CD4-positive, alpha-beta T cell treated with Interleukin-6 at 100 ng/mL for 8 hours (primary cell): ENCODE data around the gene TRIM45.
"Not testable (repeated sequence)": the region's sequence is repeated elsewhere in the genome, so short reads cannot be mapped to it uniquely, and the experiment has no call there.

Experiments used
- DNase-seq: peaks from one replicate; pipeline ENCODE4 v3.0.0-alpha.2; 2020; ENCODE audit warnings: mixed read lengths, low spot score

TRIM45 gene

GRCh38 chr1:117128323-117129079, 7.0 kb upstream of the TRIM45 start:
- DNase-seq: peak; percentile 25

GRCh38 chr1:117127795-117128194, 6.2 kb upstream of the TRIM45 start:
- DNase-seq: no peak

- DNase-seq: no peak
Measured at GRCh38 chr1:117124661-117125060, 3.1 kb upstream of the TRIM45 start.

GRCh38 chr1:117123274-117123673, 1.7 kb upstream of the TRIM45 start:
- no peak for DNase-seq

GRCh38 chr1:117122330-117123025, 929 bp upstream of the TRIM45 start:
- DNase-seq: no peak

- DNase-seq: no peak
Measured at GRCh38 chr1:117120774-117121588, 568 bp downstream of the TRIM45 start.

- DNase-seq: not testable (repeated sequence)
Measured at GRCh38 chr1:117119144-117119543, 2.4 kb downstream of the TRIM45 start.

- no peak for DNase-seq
Measured at GRCh38 chr1:117118137-117118536, 3.4 kb downstream of the TRIM45 start.

DNA sequence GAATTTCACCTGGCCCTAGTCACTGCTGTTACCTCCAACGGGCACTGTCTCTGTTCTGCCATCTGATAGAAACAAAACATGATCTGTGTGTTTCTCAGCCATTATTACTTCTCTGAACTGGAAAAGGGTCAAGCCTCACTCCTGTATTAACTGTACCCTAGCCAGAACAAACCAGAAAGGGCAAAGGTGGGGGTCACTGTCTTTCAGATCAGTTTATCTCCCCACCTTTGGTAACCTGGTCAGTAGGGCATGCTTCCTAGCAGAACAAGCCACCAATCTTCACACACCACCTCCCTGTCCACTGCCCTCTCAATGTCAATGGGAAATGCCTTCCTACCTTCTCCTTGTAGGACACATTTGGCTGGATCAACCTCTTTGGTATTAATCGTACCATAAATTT, 3.9 kb downstream of the TRIM45 start:
- DNase-seq: no peak

DNA sequence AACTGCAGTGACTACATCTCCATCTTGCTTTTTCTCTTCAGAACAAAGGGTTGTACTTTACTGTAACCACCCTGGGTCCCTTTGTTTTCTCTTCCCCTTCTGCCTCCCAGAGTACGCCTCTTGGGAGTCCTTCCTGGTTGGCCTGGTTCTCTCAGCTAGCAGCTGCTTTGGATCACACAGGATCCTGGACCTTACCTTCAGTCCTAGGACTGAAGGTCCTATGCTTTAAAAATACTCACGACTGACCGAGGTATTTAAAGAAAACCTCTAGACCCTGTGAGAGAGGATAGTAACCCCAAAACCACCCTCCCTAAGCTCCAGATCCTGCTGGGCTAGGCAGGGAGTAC, 4.8 kb downstream of the TRIM45 start:
- no peak for DNase-seq

GRCh38 chr1:117116090-117116783, 5.3 kb downstream of the TRIM45 start:
- no peak for DNase-seq

DNA sequence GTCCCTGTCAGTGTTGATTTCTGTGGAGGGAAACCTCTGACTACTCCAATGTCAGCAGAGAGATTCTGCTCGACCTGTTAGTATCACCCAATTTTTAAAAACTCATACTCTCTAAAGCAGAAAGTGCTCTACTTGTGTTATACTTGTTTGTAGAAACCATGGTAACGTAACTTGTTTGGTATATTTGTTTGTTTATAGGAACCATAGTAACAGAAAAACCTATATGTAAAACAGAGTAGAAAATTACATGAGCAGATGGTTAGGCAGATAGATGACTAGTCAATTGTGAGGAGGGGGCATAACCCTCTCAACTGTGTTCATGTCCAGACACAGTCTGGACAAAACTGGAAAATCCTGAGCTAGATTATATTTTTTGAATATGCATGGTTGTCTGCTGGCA, 6.7 kb downstream of the TRIM45 start:
- no peak for DNase-seq

GRCh38 chr1:117113199-117113598, 8.3 kb downstream of the TRIM45 start:
- DNase-seq: no peak

- no peak for DNase-seq
Measured at GRCh38 chr1:117112047-117112717, 9.4 kb downstream of the TRIM45 start.

- DNase-seq: no peak
Measured at GRCh38 chr1:117110774-117111173, 10.8 kb downstream of the TRIM45 start.

DNA sequence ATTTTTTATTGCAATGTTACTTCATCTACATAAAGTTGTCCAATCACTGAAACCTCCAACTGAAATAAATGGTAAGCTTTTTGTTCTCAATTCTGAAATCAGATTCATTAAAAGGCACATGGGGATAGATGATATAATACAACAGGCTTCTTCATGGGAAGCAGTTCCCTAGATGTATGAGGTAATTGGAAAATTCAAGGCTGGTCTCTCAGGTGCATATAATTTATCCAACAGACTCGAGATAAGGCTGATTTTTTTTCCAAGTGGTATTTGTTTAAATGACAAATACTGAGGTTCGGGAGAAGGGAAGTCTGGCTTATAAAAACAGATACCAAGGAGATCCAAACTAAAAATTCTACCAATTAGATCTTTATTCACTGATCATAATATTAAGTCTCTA, 14.2 kb downstream of the TRIM45 start:
- DNase-seq: no peak

GRCh38 chr1:117106478-117106877, 15.1 kb downstream of the TRIM45 start:
- no peak for DNase-seq

GRCh38 chr1:117105722-117106121, 15.8 kb downstream of the TRIM45 start:
- no peak for DNase-seq

- no peak for DNase-seq
Measured at GRCh38 chr1:117104986-117105385, 16.6 kb downstream of the TRIM45 start.

DNA sequence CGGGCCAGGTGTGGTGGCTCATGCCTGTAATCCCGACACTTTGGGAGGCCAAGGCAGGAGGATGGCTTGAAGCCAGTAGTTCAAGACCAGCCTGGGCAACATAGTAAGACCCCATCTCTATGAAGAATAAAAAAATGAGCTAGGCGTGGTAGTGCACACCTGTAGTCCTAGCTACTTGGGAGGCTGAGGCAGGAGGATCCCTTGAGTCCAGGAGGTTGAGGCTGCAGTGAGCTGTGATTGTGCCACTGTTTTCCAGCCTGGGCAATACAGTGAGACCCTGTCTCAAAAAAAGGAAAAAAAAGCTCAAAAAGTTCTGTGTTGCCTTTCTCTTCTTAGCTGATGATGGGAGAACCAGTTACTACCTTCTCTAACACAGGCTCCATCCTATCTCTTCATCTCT, 19.7 kb downstream of the TRIM45 start:
- not testable (repeated sequence) for DNase-seq

- no peak for DNase-seq
Measured at GRCh38 chr1:117101334-117101733, 20.2 kb downstream of the TRIM45 start.
